Sigmoid colon (tissue), 7 donors: ENCODE results near the gene NFATC1. TPM values are rescaled to one million over a fixed set of nuclear protein-coding genes. Genes with fewer than 3 reads are reported as not detected.

ENCODE experiments used
- DNase-seq: peaks from one replicate; pipeline ENCODE4 v3.0.0-alpha.2; 2019
- H3K27ac ChIP-seq, 4 donors: fragments of 200-600 bp; sonication (generic); one replicate each; pipeline ENCODE4 v1.5.1; 2016 to 2019; ENCODE audit warnings: mild to moderate bottlenecking in 1 of 4
- H3K27me3 ChIP-seq, 3 donors: fragments of 200-600 bp; sonication (generic); one replicate each; pipeline ENCODE4 v1.5.1; 2019; ENCODE audit warnings: mild to moderate bottlenecking in 1 of 3
- H3K36me3 ChIP-seq, 4 donors: fragments of 200-600 bp; sonication (generic); one replicate each; pipeline ENCODE4 v1.5.1; 2016 to 2019
- H3K4me1 ChIP-seq, 4 donors: fragments of 200-600 bp; sonication (generic); one replicate each; pipeline ENCODE4 v1.5.1; 2017 to 2019
- H3K4me3 ChIP-seq, 4 donors: fragments of 200-600 bp; sonication (generic); one replicate each; pipeline ENCODE4 v1.5.1; 2017 to 2019; ENCODE audit warnings: mild to moderate bottlenecking in 2 of 4, moderate library complexity in 1 of 4
- H3K9me3 ChIP-seq, 4 donors: fragments of 200-600 bp in 3 of 4; sonication (generic) in 3 of 4; one replicate each; pipeline versions ENCODE4 v1.5.1 to v1.6.1; 2013 to 2019
- CTCF ChIP-seq, 4 experiments: fragments of 450-650 bp in 3 of 4; fragments of 200-600 bp in 1 of 4; IDR thresholded peaks; one replicate each; pipeline ENCODE4 v1.5.1; 2016 to 2019; ENCODE audit warnings: antibody characterized with exemption in 4 of 4, mild to moderate bottlenecking in 3 of 4, moderate library complexity in 2 of 4
- EP300 ChIP-seq, 4 donors: sonication (generic); formaldehyde crosslinking; IDR thresholded peaks; one replicate each; pipeline ENCODE4 v1.6.1; 2017; ENCODE audit warnings: antibody characterized with exemption in 4 of 4
- POLR2A ChIP-seq, 2 donors: fragments of 450-650 bp; IDR thresholded peaks; one replicate each; pipeline ENCODE4 v1.6.1; 2016; ENCODE audit warnings: antibody characterized with exemption in 2 of 2, mild to moderate bottlenecking in 2 of 2, moderate library complexity in 2 of 2
- POLR2AphosphoS5 ChIP-seq, 4 donors: sonication (generic); formaldehyde crosslinking; IDR thresholded peaks; one replicate each; pipeline ENCODE4 v1.6.1; 2017; ENCODE audit warnings: antibody characterized with exemption in 4 of 4
- WGBS, 2 donors: extraction: QIAGEN DNeasy Blood & Tissue Kit; methylation state at CpG; one replicate each; pipeline ENCODE4 v1.1.7; 2013; 5-methylcytosine and 5-hydroxymethylcytosine counted together
- intact Hi-C: fragments of 100-400 bp; cut with DNase I; formaldehyde crosslinking; loops from one replicate; pipeline ENCODE4 v1.15.1; 2023
- polyA plus RNA-seq, 3 donors: library from polyadenylated mRNA; stranded (reverse); fragments of 200-250 nt; gene quantifications; one replicate each; pipeline ENCODE4 v1.2.3, GENCODE V29; 2013
- total RNA-seq, 4 donors: library from RNA; depleted of rRNA; stranded (reverse); fragments of >200 nt; gene quantifications; one replicate each; pipeline ENCODE4 v1.1.0, GENCODE V29; 2016
- donor health status: healthy with polysubstance abuse.
- donor health status: Bipolar disorder and iron deficiency.
- donor health status: healthy.

NFATC1 gene
- total and polyA plus RNA-seq, 7 donors: 1.6 to 13.8 (median 10.7) TPM

- peak; percentile 52 for DNase-seq
- intact Hi-C loops: no loop called here
- Histone ChIP-seq H3K4me3 (no peak overlapping the region), H3K27me3 (no peaks in the 10 kb centered on the region), H3K27ac (no peak overlapping the region), H3K36me3 (peaks cover 0 to 32% (median 0%) of the 10 kb centered on the region in 4 donors), H3K9me3 (no peaks in the 10 kb centered on the region), H3K4me1 (peaks cover 0 to 8% (median 4%) of the 10 kb centered on the region in 4 donors)
- TF ChIP-seq CTCF (IDR thresholded peaks at IDR 0.05) (no peak), EP300 (IDR thresholded peaks at IDR 0.05) (no peak), POLR2AphosphoS5 (IDR thresholded peaks at IDR 0.05) (no peak), POLR2A (IDR thresholded peaks at IDR 0.05) (no peak)
- WGBS, 2 donors: 90 to 95% methylated on average over 19 of the region's 19 CpGs
Observed at GRCh38 chr18:79377187-79377891, 18.4 kb upstream of the NFATC1 start.

GRCh38 chr18:79378536-79379250 is 17.0 kb upstream of the NFATC1 start:
- 46 to 48% methylated on average over 48 of the region's 48 CpGs for WGBS, 2 donors
- Histone ChIP-seq H3K9me3 (no peaks in the 10 kb centered on the region), H3K4me1 (peaks cover 0 to 8% (median 4%) of the 10 kb centered on the region in 4 donors), H3K27me3 (no peaks in the 10 kb centered on the region), H3K27ac (no peak overlapping the region), H3K4me3 (no peak overlapping the region), H3K36me3 (peaks cover 0 to 30% (median 0%) of the 10 kb centered on the region in 4 donors)
- intact Hi-C loops: loop anchor here (1.0 kb wide), 1 partner anchor 266 kb away; no protein-coding TSS in a partner anchor
- TF ChIP-seq EP300 (IDR thresholded peaks at IDR 0.05) (no peak), POLR2AphosphoS5 (IDR thresholded peaks at IDR 0.05) (peak in 2 of 4 donors; percentile 33 to 34), POLR2A (IDR thresholded peaks at IDR 0.05) (no peak), CTCF (IDR thresholded peaks at IDR 0.05) (peak; percentile 94 to 95 (median 94))
- DNase-seq: peak; percentile 90

- Histone ChIP-seq H3K27me3 (no peaks in the 10 kb centered on the region), H3K36me3 (peaks cover 0 to 25% (median 0%) of the 10 kb centered on the region in 4 donors), H3K4me1 (peaks cover 0 to 8% (median 5%) of the 10 kb centered on the region in 4 donors), H3K9me3 (no peaks in the 10 kb centered on the region), H3K4me3 (no peak overlapping the region), H3K27ac (no peak overlapping the region)
- 64 to 71% methylated on average over 22 of the region's 22 CpGs for WGBS, 2 donors
- intact Hi-C loops: loop anchor here (1.0 kb wide), 1 partner anchor 265 kb away; no protein-coding TSS in a partner anchor
- DNase-seq: peak; percentile 56
- TF ChIP-seq POLR2A (IDR thresholded peaks at IDR 0.05): no peak
- TF ChIP-seq EP300 (IDR thresholded peaks at IDR 0.05): no peak
- peak in 2 of 4 experiments; percentile 1 to 16 for TF ChIP-seq CTCF (IDR thresholded peaks at IDR 0.05)
- TF ChIP-seq POLR2AphosphoS5 (IDR thresholded peaks at IDR 0.05): no peak
Observed at GRCh38 chr18:79379251-79379905, 16.4 kb upstream of the NFATC1 start.

- whole genome bisulfite sequencing, 2 donors: 92 to 95% methylated on average over 40 of the region's 40 CpGs
- no peaks in the 10 kb centered on the region for H3K9me3 ChIP-seq
- peak; percentile 61 for DNase-seq
- H3K4me1 ChIP-seq: peaks cover 0 to 12% (median 5%) of the 10 kb centered on the region in 4 donors
- no peak overlapping the region for H3K4me3 ChIP-seq
- TF ChIP-seq POLR2AphosphoS5 (IDR thresholded peaks at IDR 0.05): peak in 1 of 4 donors; percentile 3
- TF ChIP-seq CTCF (IDR thresholded peaks at IDR 0.05): no peak
- no peak for TF ChIP-seq POLR2A (IDR thresholded peaks at IDR 0.05)
- H3K36me3 ChIP-seq: peaks cover 0 to 17% (median 0%) of the 10 kb centered on the region in 4 donors
- no peak overlapping the region for H3K27ac ChIP-seq
- intact Hi-C loops: loop anchor here (1.0 kb wide), 2 partner anchors 148 to 264 kb away; no protein-coding TSS in a partner anchor
- H3K27me3 ChIP-seq: no peaks in the 10 kb centered on the region
Observed at GRCh38 chr18:79379931-79380815, 15.6 kb upstream of the NFATC1 start.
